PFSK-1 (cell line): ENCODE measurements around the gene SEMA6A.

Experiments used
- FOXP2 ChIP-seq: optimal IDR thresholded peaks from 2 replicates; pipeline ENCODE3; 2011; ENCODE audit warnings: borderline replicate concordance, control low read depth, inconsistent platforms; ENCODE audit not compliant: insufficient read depth; ENCODE audit errors: extremely low read length, extremely low read depth
- POLR2AphosphoS5 ChIP-seq: IDR thresholded peaks from 2 replicates; pipeline ENCODE4 v1.6.1; 2012; ENCODE audit warnings: low read depth, mild to moderate bottlenecking, control low read depth, low read length, moderate library complexity
- SIN3A ChIP-seq: IDR thresholded peaks from 2 replicates; pipeline ENCODE4 v1.6.1; 2012; ENCODE audit warnings: mild to moderate bottlenecking, low read length, moderate library complexity, borderline replicate concordance; ENCODE audit not compliant: insufficient read depth
- TAF1 ChIP-seq: IDR thresholded peaks from 2 replicates; pipeline ENCODE4 v1.6.1; 2012; ENCODE audit warnings: low read length, control low read depth, borderline replicate concordance; ENCODE audit not compliant: insufficient read depth
- TF ChIP-seq, protein P1 (sequence below), 2 experiments: IDR thresholded peaks; 2 replicates each; pipeline versions ENCODE4 v1.6.1 to v1.8.0; 2011 to 2012; ENCODE audit warnings: low read depth in 2 of 2, low read length in 2 of 2, control low read depth in 1 of 2, inconsistent platforms in 1 of 2, mild to moderate bottlenecking in 1 of 2, moderate library complexity in 1 of 2; ENCODE audit not compliant: insufficient read depth in 1 of 2

The SEMA6A gene

DNA sequence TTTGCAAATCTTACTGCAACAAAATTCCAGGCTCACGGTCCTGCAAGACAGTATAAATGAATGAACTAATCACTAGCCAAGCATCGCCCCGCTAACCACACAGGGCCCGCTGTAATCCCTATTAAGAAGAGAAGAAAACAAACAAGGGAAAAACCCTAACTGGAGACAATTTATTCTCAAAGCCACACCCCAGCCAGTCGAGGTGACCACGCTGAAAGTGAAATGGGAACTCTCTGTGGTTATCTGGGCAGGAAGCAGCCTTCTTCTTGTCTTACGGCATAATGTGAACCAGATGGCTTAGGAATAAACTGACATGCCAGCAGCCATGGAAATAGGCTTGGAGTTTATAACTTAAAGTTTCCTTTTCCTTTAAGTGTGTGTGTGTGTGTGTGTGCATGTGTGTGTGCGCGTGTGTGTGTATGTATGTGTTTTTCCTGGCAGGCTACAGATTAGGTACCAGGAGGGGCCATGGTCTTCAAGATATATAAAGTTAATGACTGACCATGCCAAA is 120.2 kb downstream of the SEMA6A start:
- TF ChIP-seq TAF1, result no peak
- TF ChIP-seq, protein P1, sequence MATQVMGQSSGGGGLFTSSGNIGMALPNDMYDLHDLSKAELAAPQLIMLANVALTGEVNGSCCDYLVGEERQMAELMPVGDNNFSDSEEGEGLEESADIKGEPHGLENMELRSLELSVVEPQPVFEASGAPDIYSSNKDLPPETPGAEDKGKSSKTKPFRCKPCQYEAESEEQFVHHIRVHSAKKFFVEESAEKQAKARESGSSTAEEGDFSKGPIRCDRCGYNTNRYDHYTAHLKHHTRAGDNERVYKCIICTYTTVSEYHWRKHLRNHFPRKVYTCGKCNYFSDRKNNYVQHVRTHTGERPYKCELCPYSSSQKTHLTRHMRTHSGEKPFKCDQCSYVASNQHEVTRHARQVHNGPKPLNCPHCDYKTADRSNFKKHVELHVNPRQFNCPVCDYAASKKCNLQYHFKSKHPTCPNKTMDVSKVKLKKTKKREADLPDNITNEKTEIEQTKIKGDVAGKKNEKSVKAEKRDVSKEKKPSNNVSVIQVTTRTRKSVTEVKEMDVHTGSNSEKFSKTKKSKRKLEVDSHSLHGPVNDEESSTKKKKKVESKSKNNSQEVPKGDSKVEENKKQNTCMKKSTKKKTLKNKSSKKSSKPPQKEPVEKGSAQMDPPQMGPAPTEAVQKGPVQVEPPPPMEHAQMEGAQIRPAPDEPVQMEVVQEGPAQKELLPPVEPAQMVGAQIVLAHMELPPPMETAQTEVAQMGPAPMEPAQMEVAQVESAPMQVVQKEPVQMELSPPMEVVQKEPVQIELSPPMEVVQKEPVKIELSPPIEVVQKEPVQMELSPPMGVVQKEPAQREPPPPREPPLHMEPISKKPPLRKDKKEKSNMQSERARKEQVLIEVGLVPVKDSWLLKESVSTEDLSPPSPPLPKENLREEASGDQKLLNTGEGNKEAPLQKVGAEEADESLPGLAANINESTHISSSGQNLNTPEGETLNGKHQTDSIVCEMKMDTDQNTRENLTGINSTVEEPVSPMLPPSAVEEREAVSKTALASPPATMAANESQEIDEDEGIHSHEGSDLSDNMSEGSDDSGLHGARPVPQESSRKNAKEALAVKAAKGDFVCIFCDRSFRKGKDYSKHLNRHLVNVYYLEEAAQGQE (IDR thresholded peaks at IDR 0.05; ENCODE audit: insufficient read depth in 1 of 2, low read depth in 2 of 2, low read length in 2 of 2), result peak in 1 of 2 experiments; percentile 65; a peak in 2 of 4 replicates
- peak; percentile 51 for TF ChIP-seq FOXP2
- peak; percentile 78 for TF ChIP-seq SIN3A
- TF ChIP-seq POLR2AphosphoS5, result 0 out of 2 replicates have a peak, but pooled peaks have one; percentile 39

DNA sequence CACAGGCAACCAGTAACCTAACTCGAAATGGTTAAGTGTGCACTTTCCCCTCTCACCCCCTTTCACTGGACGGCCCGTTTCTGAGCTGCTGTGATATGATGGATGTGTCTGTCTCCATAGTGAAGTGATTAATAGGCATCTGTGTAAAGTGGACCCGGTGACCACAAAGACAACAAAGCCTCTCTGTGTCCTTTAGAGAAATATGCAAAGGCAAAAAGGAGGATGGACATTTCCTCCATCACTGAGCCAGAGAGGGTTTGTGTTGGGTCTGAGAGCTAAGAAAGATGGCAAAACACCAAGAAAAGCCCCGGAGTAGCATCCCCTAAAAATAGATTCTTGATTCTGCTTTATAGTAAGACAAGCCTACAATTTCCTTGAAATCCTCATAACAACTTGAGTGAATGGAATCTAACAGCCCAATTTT is 120.6 kb downstream of the SEMA6A start:
- TF ChIP-seq TAF1, result no peak
- peak; percentile 35 for TF ChIP-seq FOXP2

DNA sequence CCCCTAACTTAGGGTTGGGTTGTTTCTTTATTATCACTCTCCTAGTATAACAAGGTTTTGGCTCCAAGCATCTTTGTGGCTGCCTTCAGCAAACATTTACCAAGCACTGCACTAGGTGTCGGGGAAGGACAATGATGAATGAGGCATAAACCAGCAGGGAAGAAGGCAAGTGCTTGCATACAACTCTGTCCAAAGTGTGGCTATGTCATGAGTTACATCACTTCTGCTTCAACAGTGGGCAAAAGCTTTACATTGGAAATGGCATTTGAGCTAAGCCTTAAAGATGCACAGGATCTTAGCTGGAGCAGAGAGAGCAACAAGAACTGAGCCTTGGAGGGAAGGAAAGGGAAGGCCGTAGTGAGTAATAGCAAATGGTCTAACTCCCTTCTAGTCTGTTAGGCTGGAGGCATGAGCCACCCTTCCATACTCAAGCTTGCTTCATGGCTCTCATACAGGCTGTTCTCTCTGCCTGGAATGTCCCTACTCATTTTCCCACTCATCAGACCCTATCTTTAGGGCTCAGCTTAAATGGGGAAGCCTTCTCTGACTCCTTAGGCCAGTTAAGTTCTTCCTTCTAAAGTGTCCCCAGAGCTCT is 121.8 kb downstream of the SEMA6A start:
- TF ChIP-seq FOXP2, result no peak
- TF ChIP-seq, protein P1 (IDR thresholded peaks at IDR 0.05; ENCODE audit: insufficient read depth in 1 of 2, low read depth in 2 of 2, low read length in 2 of 2), result no peak
- no peak for TF ChIP-seq TAF1
- no peak for TF ChIP-seq POLR2AphosphoS5
- no peak for TF ChIP-seq SIN3A

DNA sequence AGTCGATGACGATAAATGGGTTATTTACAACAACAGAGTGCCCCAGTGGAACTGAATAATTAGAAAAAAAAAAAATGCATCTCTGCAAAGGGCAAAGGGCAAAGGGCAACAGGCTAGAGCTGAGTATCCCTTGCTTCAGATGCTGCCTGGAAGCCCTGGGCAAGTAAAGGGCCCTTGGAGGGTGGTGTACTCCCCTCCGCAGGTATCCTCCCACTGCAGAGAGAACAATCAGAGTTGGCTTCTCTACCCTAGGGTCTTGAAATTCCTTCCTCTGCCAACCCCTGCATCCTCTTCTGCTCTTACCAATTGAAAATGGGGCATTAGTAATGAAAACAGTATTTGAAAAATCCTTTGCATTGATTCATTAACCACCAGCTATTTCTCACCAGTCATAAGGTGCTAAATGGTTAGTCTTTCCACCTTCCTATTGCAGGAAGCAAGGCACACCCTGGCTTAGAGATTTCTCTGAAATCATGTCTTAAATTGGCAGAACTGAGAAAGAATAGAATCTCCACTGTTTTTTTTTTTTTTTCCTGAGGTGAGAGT is 122.6 kb downstream of the SEMA6A start:
- TF ChIP-seq FOXP2, result no peak
- no peak for TF ChIP-seq TAF1
- no peak for TF ChIP-seq SIN3A
- TF ChIP-seq, protein P1 (IDR thresholded peaks at IDR 0.05; ENCODE audit: insufficient read depth in 1 of 2, low read depth in 2 of 2, low read length in 2 of 2), result no peak
- no peak for TF ChIP-seq POLR2AphosphoS5

DNA sequence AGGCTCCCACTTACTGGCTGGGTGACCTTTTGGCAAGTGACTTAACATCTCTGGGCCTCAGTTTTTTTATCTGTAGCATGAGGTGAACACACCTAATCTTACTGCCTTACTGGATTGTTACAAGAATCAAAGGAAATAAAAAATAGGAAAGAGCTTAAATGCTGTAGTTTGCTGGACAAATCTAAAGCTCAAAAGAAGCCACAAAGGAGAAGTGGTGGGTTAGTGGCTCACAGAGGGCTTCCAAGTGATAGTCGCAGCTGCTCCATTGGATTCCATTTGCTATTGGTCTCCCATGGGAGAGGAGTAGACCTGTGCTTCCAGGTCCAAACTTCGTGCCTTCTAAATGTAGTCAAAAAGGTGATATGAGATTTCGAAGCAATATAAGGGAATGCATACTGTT is 123.6 kb downstream of the SEMA6A start:
- no peak for TF ChIP-seq TAF1
- TF ChIP-seq, protein P1 (IDR thresholded peaks at IDR 0.05; ENCODE audit: insufficient read depth in 1 of 2, low read depth in 2 of 2, low read length in 2 of 2), result no peak
